Muscle layer of duodenum (tissue), 2 donors: Measurements from ENCODE around the gene SNN.
A peak's percentile ranks its signal among the peaks of the same experiment; 100 is the strongest.

ENCODE experiments used
- H3K27ac ChIP-seq: one replicate; pipeline ENCODE4 v1.7.0; 2013; ENCODE audit warnings: mild to moderate bottlenecking, low read length
- H3K27me3 ChIP-seq: one replicate; pipeline ENCODE4 v1.7.0; 2013; ENCODE audit warnings: low read depth, mild to moderate bottlenecking, control low read depth, low read length
- H3K36me3 ChIP-seq, 2 donors: one replicate each; pipeline ENCODE4 v1.7.0; 2013; ENCODE audit warnings: low read length in 2 of 2, control low read depth in 1 of 2, mild to moderate bottlenecking in 1 of 2; ENCODE audit not compliant: insufficient read depth in 2 of 2, control insufficient read depth in 1 of 2
- H3K4me1 ChIP-seq, 2 donors: one replicate each; pipeline ENCODE4 v1.7.0; 2013; ENCODE audit warnings: low read length in 2 of 2, mild to moderate bottlenecking in 2 of 2, control low read depth in 1 of 2, moderate library complexity in 1 of 2; ENCODE audit not compliant: insufficient read depth in 2 of 2, control insufficient read depth in 1 of 2
- H3K4me3 ChIP-seq, 2 donors: one replicate each; pipeline ENCODE4 v1.7.0; 2013; ENCODE audit warnings: low read length in 2 of 2, low read depth in 1 of 2, mild to moderate bottlenecking in 1 of 2
- H3K9me3 ChIP-seq, 2 donors: one replicate each; pipeline ENCODE4 v1.7.0; 2013; ENCODE audit warnings: low read length in 2 of 2, control low read depth in 1 of 2, mild to moderate bottlenecking in 1 of 2; ENCODE audit not compliant: control insufficient read depth in 1 of 2
- donor health status: healthy.

SNN gene

GRCh38 chr16:11670171-11671131 is 2.2 kb downstream of the SNN start:
- Histone ChIP-seq H3K9me3 (no peaks in the 10 kb centered on the region), H3K27ac (no peak overlapping the region), H3K27me3 (no peaks in the 10 kb centered on the region), H3K4me1 (peaks cover 4 to 63% of the 10 kb centered on the region in 2 donors), H3K4me3 (peak overlapping the region; percentile 55 to 69), H3K36me3 (no peaks in the 10 kb centered on the region)

GRCh38 chr16:11671271-11671670 is 3.0 kb downstream of the SNN start:
- Histone ChIP-seq H3K4me3 (no peak overlapping the region), H3K9me3 (no peaks in the 10 kb centered on the region), H3K27me3 (no peaks in the 10 kb centered on the region), H3K27ac (no peak overlapping the region), H3K36me3 (peaks cover 0 to 5% of the 10 kb centered on the region in 2 donors), H3K4me1 (peaks cover 4 to 66% of the 10 kb centered on the region in 2 donors)

- no peaks in the 10 kb centered on the region for H3K9me3 ChIP-seq
- peaks cover 3 to 9% of the 10 kb centered on the region in 2 donors for H3K36me3 ChIP-seq
- H3K27ac ChIP-seq = no peak overlapping the region
- peaks cover 4 to 66% of the 10 kb centered on the region in 2 donors for H3K4me1 ChIP-seq
- no peaks in the 10 kb centered on the region for H3K27me3 ChIP-seq
- no peak overlapping the region for H3K4me3 ChIP-seq
These were observed 3.4 kb downstream of the SNN start for GRCh38 chr16:11671676-11672075.

- no peaks in the 10 kb centered on the region for H3K9me3 ChIP-seq
- no peak overlapping the region for H3K4me3 ChIP-seq
- H3K4me1 ChIP-seq = peaks cover 8 to 69% of the 10 kb centered on the region in 2 donors
- peaks cover 9 to 17% of the 10 kb centered on the region in 2 donors for H3K36me3 ChIP-seq
- no peak overlapping the region for H3K27ac ChIP-seq
- no peaks in the 10 kb centered on the region for H3K27me3 ChIP-seq
These were observed 4.2 kb downstream of the SNN start for GRCh38 chr16:11672206-11673090.

- no peaks in the 10 kb centered on the region for H3K27me3 ChIP-seq
- H3K27ac ChIP-seq = no peak overlapping the region
- no peak overlapping the region for H3K4me3 ChIP-seq
- no peaks in the 10 kb centered on the region for H3K9me3 ChIP-seq
- H3K36me3 ChIP-seq = peaks cover 18 to 26% of the 10 kb centered on the region in 2 donors
- H3K4me1 ChIP-seq = peaks cover 15 to 73% of the 10 kb centered on the region in 2 donors
These were observed 5.1 kb downstream of the SNN start for GRCh38 chr16:11673091-11674000.

GRCh38 chr16:11674001-11674817 is 6.0 kb downstream of the SNN start:
- Histone ChIP-seq H3K4me3 (no peak overlapping the region), H3K27ac (no peak overlapping the region), H3K4me1 (peaks cover 20 to 74% of the 10 kb centered on the region in 2 donors), H3K9me3 (no peaks in the 10 kb centered on the region), H3K27me3 (no peaks in the 10 kb centered on the region), H3K36me3 (peaks cover 25 to 33% of the 10 kb centered on the region in 2 donors)

- Histone ChIP-seq H3K4me1 (peaks cover 20 to 68% of the 10 kb centered on the region in 2 donors), H3K36me3 (peaks cover 25 to 40% of the 10 kb centered on the region in 2 donors), H3K27ac (no peak overlapping the region)
These were observed 6.7 kb downstream of the SNN start for GRCh38 chr16:11674818-11675560.

GRCh38 chr16:11675561-11676511 is 7.6 kb downstream of the SNN start:
- Histone ChIP-seq H3K36me3 (peaks cover 25 to 44% of the 10 kb centered on the region in 2 donors), H3K27me3 (no peaks in the 10 kb centered on the region), H3K27ac (no peak overlapping the region), H3K9me3 (no peaks in the 10 kb centered on the region), H3K4me3 (no peak overlapping the region), H3K4me1 (peaks cover 20 to 65% of the 10 kb centered on the region in 2 donors)

More at GRCh38 chr16:11674818-11675560, 6.7 kb downstream of the SNN start:
- Histone ChIP-seq H3K4me3 (no peak overlapping the region), H3K27me3 (no peaks in the 10 kb centered on the region), H3K9me3 (no peaks in the 10 kb centered on the region)

- Histone ChIP-seq H3K27me3 (no peaks in the 10 kb centered on the region), H3K27ac (no peak overlapping the region), H3K4me3 (no peak overlapping the region), H3K36me3 (peaks cover 25 to 44% of the 10 kb centered on the region in 2 donors), H3K9me3 (no peaks in the 10 kb centered on the region), H3K4me1 (peaks cover 28 to 62% of the 10 kb centered on the region in 2 donors)
These were observed 8.5 kb downstream of the SNN start for GRCh38 chr16:11676799-11677198.
